Measurements from ENCODE around the gene SLC2A10. TPM values are rescaled to one million over a fixed set of nuclear protein-coding genes. Genes with fewer than 3 reads are reported as not detected.
"Not testable (repeated sequence)": the region's sequence is repeated elsewhere in the genome, so short reads cannot be mapped to it uniquely, and the experiment has no call there.

Gene SLC2A10
- total RNA-seq, 4 donors from 2014 or later, result 3.9 to 14.9 (median 10.0) TPM

DNA sequence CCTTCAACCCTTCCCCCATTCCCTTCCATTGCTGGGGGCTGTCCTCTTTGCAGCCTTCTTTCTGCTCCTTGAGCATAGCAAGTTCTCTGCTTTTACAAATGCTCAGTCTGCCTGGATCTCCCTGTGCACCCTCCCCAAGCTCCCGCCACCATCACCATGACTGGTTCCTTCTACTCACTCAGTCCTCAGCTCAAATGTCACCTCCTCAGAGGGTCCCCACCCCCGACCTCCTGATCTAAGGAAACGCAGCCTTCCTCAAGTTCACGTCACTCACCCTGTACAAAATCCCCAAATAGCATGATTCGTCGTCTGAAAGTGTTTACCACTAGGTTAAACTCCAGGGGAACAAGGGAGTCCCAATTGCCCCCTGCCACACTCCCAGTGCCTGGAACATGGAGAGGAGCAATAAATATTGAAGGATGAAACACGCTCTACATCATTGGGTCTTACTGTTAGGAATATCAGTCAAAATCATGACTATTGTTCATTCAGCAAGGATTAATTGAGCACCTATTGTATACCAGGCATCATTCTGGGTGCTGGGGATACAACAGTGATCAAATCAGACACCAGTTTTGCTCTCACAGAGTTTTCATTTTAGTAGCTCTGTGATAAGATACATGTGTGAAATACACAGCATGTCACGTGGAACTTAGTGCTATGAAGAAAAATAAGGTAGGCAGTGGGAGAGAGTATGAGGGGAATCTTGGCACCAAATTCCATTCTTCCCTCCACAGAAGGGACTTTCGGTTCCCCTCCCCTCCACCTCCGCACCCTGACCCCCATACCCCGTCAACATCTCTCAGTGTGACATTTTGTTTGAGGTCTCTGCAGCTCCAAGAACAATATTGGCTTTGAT lies 35.8 kb upstream of the SLC2A10 start:
- 88 to 93% methylated on average over 11 of the region's 11 CpGs for WGBS, 2 donors
- intact Hi-C loops (cut with DNase I; ENCODE audit: low total_unique reads), result no loop called here
- no peak for TF ChIP-seq POLR2A (IDR thresholded peaks at IDR 0.05)
- no peak for TF ChIP-seq CTCF (IDR thresholded peaks at IDR 0.05)
- peak in 1 of 2 donors; percentile 67 for DNase-seq (ENCODE audit: low spot score in 2 of 2)
- H3K4me3 ChIP-seq (ENCODE audit: low read depth, poor library complexity, severe bottlenecking), result no peak overlapping the region

- TF ChIP-seq CTCF (IDR thresholded peaks at IDR 0.05), result peak in 1 of 3 donors; percentile 54
- no peak for TF ChIP-seq POLR2A (IDR thresholded peaks at IDR 0.05)
- intact Hi-C loops (cut with DNase I; ENCODE audit: low total_unique reads), result no loop called here
- WGBS, 2 donors, result 68 to 83% methylated on average over 14 of the region's 14 CpGs
- no peak overlapping the region for H3K4me3 ChIP-seq (ENCODE audit: low read depth, poor library complexity, severe bottlenecking)
- peak in 1 of 2 donors; percentile 63 for DNase-seq (ENCODE audit: low spot score in 2 of 2)
Observed at GRCh38 chr20:46674253-46675083, 35.0 kb upstream of the SLC2A10 start.

- WGBS, 2 donors, result 93% methylated on average over 10 to 14 of the region's 14 CpGs
- DNase-seq (ENCODE audit: low spot score in 2 of 2), result peak in 1 of 2 donors; percentile 58
- H3K4me3 ChIP-seq (ENCODE audit: low read depth, poor library complexity, severe bottlenecking); intact Hi-C loops (cut with DNase I; ENCODE audit: low total_unique reads): not testable (repeated sequence)
- peak in 1 of 3 donors; percentile 32 for TF ChIP-seq CTCF (IDR thresholded peaks at IDR 0.05)
Observed at GRCh38 chr20:46676649-46677316, 32.7 kb upstream of the SLC2A10 start.

DNA sequence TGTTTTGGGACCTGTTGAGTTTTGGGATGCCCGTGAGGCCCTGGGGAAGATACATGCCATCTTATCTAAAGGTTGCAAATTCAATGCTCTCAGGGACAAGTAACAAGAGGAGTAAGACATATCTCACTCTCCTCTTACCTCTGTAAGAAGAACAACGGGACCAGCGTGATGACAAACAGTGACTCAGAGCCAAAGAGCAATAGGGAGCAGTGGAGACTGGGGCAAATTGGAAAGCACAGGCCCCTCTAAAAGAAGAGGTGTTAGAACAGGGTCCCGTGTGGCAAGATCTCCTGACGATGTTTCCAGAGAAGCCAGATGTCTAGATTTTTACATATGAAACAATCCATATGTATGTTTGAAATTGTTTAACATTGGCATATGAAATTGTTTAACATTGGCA lies 31.8 kb upstream of the SLC2A10 start:
- 88% methylated on average over 5 of the region's 5 CpGs for WGBS, 2 donors
- no peak overlapping the region for H3K4me3 ChIP-seq (ENCODE audit: low read depth, poor library complexity, severe bottlenecking)
- intact Hi-C loops (cut with DNase I; ENCODE audit: low total_unique reads), result no loop called here
- TF ChIP-seq CTCF (IDR thresholded peaks at IDR 0.05) (no peak), POLR2A (IDR thresholded peaks at IDR 0.05) (no peak)
- DNase-seq (ENCODE audit: low spot score in 2 of 2), result no peak

- WGBS, 2 donors, result 81 to 88% methylated on average over 4 of the region's 4 CpGs
- no peak for DNase-seq (ENCODE audit: low spot score in 2 of 2)
- TF ChIP-seq POLR2A (IDR thresholded peaks at IDR 0.05) (no peak), CTCF (IDR thresholded peaks at IDR 0.05) (no peak)
- intact Hi-C loops (cut with DNase I; ENCODE audit: low total_unique reads), result no loop called here
- no peak overlapping the region for H3K4me3 ChIP-seq (ENCODE audit: low read depth, poor library complexity, severe bottlenecking)
Observed at GRCh38 chr20:46678516-46678915, 30.9 kb upstream of the SLC2A10 start.

Data from lower leg skin (tissue), 4 donors.